Activated T-helper 1 cell treated with anti-CD3 and anti-CD28 coated beads, Interleukin-2, amount 50 U/mL, for 16 hours (primary cell): Measurements from ENCODE around the gene PLEKHB2.
"Not testable (repeated sequence)": the region's sequence is repeated elsewhere in the genome, so short reads cannot be mapped to it uniquely, and the experiment has no call there.

Source experiments
- DNase-seq, 2 donors: peaks; one replicate each; pipeline ENCODE4 v3.0.0-alpha.2; 2020; ENCODE audit warnings: low read depth in 1 of 2, low spot score in 1 of 2

PLEKHB2 gene

GRCh38 chr2:131142849-131143248 is 37.7 kb downstream of the PLEKHB2 start:
- no peak for DNase-seq

- no peak for DNase-seq
Measured at GRCh38 chr2:131143803-131144202, 38.7 kb downstream of the PLEKHB2 start.

- no peak for DNase-seq
Measured at GRCh38 chr2:131145040-131145439, 39.9 kb downstream of the PLEKHB2 start.

GRCh38 chr2:131146231-131146630 is 41.1 kb downstream of the PLEKHB2 start:
- DNase-seq: no peak

- no peak for DNase-seq
Measured at GRCh38 chr2:131146749-131147148, 41.6 kb downstream of the PLEKHB2 start.

GRCh38 chr2:131148426-131148825 is 43.3 kb downstream of the PLEKHB2 start:
- DNase-seq: no peak

- DNase-seq: not testable (repeated sequence)
Measured at GRCh38 chr2:131150109-131150508, 45.0 kb downstream of the PLEKHB2 start.

GRCh38 chr2:131151398-131151797 is 46.3 kb downstream of the PLEKHB2 start:
- DNase-seq: no peak

- no peak for DNase-seq
Measured at GRCh38 chr2:131152074-131152473, 46.9 kb downstream of the PLEKHB2 start.

- no peak for DNase-seq
Measured at GRCh38 chr2:131153529-131153928, 48.4 kb downstream of the PLEKHB2 start.

- DNase-seq: peak; percentile 41 to 64
Measured at GRCh38 chr2:131154071-131154531, 49.0 kb downstream of the PLEKHB2 start.

GRCh38 chr2:131154647-131155046 is 49.5 kb downstream of the PLEKHB2 start:
- DNase-seq: no peak

GRCh38 chr2:131155208-131155855 is 50.2 kb downstream of the PLEKHB2 start:
- DNase-seq: no peak

- no peak for DNase-seq
Measured at GRCh38 chr2:131156452-131157149, 51.5 kb downstream of the PLEKHB2 start.

- DNase-seq: not testable (repeated sequence)
Measured at GRCh38 chr2:131165562-131165961, 60.4 kb downstream of the PLEKHB2 start.

GRCh38 chr2:131168538-131168937 is 63.4 kb downstream of the PLEKHB2 start:
- no peak for DNase-seq

- DNase-seq: not testable (repeated sequence)
Measured at GRCh38 chr2:131178050-131178449, 72.9 kb downstream of the PLEKHB2 start.

- DNase-seq: not testable (repeated sequence)
Measured at GRCh38 chr2:131178721-131179418, 73.7 kb downstream of the PLEKHB2 start.

- not testable (repeated sequence) for DNase-seq
Measured at GRCh38 chr2:131181451-131181850, 76.3 kb downstream of the PLEKHB2 start.

GRCh38 chr2:131193421-131193820 is 88.3 kb downstream of the PLEKHB2 start:
- not testable (repeated sequence) for DNase-seq

GRCh38 chr2:131196186-131196585 is 91.0 kb downstream of the PLEKHB2 start:
- DNase-seq: not testable (repeated sequence)
